Stimulated activated CD8-positive, alpha-beta memory T cell treated with anti-CD3 and anti-CD28 coated beads, Interleukin-12 subunit alpha, Interleukin-12 subunit beta, amount 100 ng/mL, for 4 hours (primary cell): ENCODE results near the gene POP5.

ENCODE experiments used
- DNase-seq: peaks from one replicate; pipeline ENCODE4 v3.0.0-alpha.2; 2020; ENCODE audit warnings: low read depth

The POP5 gene

DNA sequence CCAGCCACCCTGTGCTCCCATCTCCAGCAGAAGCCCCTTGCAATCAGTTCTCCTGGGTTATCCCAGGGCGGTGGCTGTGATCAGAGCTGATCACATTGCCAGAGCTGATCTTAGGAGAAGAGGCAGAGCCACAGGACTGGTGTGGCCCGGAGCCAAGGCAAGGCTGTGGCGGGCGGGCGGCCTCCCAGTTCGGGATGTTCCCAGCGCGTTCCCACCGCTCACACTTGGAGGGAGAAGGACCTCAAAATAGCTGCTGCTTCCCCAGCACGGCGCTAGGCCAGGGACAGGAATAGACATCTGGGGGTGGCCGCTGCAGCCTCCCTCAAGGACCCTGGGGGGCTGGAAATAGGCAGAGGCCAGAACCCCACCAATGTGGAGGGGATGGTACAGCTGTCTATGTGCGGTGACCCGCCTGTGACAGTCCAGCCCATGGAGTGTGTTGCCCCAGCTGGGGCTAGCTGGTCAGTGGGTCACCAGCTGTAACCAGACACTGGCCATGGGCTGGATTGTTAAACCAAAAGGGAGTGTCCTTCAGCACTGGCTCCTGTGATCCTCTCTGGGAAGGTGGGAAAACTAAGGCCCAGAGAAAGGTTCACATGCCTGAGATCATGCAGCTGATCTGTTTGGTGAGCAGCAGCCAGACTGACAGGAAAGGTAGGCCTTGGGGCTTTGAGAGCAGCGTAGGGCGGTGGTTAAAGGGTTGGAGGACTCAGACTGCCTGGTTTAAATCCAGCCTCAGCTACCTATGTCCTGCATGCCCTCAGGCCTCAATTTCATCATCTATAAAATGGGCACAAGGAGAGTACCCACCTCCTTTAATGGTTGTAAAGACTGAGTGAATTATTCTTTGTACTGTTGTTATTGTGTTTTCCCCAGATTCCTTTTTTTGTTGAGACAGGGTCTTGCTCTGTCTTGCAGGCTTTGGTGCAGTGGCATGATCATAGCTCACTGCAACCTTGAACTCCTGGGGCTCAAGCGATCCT is 8.0 kb upstream of the POP5 start:
- DNase-seq: no peak

DNA sequence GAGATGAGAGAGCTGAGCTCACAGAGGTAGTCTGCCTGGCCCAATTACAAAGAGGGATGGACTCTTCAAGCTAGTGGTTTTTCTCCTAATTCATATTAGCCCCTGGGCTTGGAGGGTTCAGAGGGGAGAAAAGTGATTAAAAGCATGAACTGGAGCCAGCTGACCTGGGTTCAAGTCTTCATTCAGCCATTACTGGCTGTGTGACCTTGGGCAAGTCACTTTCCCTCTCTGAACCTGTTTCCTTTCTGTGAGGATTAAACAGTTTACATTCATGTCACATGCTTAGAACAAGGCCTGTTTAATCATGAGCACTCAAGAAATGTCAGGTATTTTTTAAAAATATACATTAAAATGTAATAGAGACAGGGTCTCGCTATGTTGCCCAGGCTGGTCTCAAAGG is 7.2 kb upstream of the POP5 start:
- DNase-seq: no peak

DNA sequence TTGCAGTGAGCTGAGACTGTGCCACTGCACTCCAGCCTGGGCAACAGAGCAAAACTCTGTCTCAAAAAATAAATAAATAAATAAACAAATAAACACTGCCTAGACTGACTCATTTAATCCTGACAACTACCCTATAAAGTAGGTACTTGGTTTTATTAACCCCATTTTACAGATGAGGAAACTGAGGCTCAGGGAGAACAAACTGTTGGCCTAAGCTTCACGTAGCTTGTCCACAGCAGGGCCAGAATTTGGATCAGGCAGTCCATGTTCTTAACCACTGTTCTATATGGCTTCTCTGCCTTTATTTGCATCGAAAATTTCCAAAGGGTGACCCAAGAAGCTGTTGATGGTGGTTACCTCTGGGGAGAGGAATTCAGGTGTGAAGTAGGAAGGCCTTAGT is 5.7 kb upstream of the POP5 start:
- no peak for DNase-seq

GRCh38 chr12:120586206-120586605 is 5.0 kb upstream of the POP5 start:
- no peak for DNase-seq

DNA sequence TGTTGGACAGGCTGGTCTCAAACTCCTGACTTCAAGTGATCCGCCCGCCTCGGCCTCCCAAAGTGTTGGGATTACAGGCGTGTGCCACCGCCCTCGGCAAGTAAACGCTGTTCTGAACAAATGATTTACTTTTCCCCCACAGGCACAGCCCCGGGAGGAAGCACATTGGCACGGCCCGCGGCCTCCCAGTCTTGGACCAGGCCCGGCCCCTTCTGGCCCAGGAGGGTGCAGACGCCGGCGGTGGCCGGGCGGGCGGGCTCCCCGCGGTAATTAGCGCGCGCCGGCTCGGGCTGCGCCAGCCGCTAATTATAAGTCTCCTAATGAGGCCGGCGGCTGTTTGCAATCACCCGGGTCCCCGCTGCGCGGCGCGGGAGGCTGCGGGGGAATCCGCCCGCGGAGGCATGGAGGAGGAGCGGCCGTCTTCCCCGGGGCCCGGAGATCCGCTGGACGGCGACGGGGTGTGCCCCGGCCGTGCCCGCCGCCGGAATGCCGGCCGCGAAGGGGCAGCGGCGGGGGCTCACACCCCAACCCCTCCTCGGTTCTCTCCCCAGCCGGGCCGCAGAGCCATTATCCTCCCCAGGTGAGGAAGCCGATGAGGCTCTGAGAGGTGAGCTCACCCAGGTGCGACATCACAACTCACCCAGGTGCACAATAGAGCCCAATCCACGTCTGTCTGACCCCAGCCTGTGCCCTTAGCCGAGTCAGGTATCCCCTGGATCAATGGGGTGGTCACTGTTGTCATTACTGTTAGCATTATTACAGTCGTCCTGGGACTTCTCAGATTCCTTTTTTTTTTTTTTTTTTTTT is 3.3 kb upstream of the POP5 start:
- peak; percentile 20 for DNase-seq

DNA sequence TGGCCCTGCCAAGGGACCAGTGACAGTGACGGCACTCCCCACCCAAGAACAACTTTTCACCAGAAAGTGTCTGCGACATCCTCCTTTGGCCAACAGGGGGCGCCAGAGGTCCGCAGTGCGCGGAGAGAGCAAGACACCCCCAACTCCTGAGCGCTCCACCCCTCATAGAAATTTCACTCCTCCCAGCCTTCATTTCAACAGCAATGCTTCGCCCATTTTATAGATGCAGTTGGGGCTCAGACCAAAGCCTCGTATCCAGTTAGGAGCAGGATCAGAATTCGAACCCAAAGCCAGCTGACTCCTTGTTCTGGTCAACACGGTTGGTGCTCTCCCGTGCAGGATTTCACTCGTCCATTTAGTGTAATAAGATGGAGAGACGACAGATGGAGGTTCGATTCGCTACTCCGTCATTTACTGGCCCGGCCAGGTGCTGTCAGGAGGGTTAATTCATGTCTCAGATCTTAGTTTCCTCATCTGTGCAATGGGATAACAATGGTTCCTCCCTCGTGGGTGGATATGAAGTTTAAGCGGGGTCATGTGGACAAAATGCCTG is 2.4 kb upstream of the POP5 start:
- peak; percentile 55 for DNase-seq

DNA sequence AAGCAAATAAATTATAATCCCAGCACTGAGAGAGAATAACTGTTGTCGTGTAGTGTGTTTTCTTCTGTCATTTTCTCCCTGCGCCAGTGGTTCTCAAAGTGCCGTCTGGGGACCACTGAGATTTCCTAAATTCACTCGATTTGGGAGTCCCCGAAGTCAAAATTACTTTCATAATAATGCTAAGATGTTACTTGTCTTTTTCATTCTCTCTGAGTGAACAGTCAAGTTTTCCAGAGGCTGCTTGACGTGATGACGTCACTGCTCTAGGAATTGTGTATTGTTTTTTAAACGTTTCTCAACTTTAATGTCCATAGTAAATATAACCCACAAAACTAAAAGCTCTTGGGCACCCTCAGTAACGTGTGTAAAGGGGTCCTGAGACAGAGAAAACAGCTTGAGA is 796 bp upstream of the POP5 start:
- DNase-seq: no peak

DNA sequence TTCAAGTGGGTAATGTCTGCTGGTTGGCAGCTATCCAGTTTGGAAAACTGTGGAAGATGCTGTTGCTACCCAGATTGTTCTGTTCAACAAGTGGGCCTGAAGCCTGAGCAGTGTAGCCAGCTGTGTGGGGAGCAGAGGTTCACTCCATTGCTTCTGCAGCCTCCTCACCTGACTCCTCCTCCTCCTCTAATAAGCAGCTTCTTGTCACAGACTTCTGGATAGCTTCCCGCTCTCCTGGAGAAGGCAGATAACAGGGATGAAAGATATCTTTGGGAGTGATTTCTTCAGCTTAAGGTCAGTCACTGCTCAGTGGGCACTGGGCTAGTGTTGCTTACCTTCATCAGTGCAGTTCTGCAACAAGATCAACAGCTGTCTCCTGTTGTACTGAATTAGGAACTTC is 2.0 kb downstream of the POP5 start:
- DNase-seq: no peak

GRCh38 chr12:120574106-120574505 is 7.1 kb downstream of the POP5 start:
- DNase-seq: no peak

GRCh38 chr12:120573560-120573959 is 7.6 kb downstream of the POP5 start:
- no peak for DNase-seq

DNA sequence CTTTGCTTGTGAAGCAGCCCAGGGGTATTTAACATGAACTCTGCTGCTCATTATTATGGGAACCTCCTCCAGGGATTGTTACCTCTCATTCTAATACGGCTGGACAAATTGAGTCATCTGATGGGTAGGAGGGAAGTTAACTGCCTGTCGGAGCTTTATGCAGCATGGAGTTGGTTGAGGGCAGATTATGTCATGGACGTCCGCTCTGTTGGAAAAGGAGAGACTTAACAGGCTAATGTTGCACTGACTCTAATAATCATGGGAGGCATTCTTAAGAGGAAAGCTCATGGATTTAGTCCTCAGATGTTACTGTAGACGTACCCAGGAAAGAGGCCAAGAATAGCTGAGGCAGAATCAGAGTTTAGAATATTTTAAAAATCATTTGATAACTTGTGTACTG is 9.9 kb downstream of the POP5 start:
- DNase-seq: no peak

DNA sequence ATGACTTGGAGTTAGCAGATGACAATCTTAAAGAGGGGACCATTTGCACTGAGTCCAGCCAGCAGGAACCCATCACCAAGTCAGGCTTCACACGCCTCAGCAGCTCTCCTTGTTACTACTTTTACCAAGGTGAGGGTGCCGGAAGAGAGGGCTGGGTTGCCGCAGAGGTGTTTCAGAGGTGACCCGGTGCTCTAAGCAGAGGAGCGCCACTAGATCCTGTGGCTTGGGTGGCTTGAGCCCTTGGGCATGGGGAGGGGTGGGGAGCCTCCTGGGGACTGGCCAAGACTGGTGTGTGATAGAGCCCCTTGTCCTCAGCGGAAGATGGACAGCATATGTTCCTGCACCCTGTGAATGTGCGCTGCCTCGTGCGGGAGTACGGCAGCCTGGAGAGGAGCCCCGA is 17.7 kb downstream of the POP5 start:
- no peak for DNase-seq

DNA sequence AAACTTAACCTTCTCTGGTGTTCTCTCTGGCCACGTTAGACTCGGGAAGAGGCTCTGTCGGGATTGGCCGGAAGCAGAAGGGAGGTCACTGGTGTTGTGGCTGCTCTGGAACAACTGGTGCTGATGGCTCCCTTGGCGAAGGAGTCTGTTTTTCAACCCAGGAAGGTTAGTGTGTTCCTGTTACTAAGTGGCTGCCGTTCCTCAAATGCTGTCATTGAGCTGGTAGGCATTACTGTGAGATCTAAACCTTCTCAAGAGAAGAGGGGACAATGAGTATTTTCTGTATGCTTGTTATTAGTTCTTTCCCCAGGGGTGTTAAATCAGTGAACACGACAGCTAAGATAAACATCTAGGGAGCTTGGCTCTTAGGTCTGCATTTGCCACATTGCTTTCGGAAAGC is 18.3 kb downstream of the POP5 start:
- DNase-seq: no peak

GRCh38 chr12:120557589-120557988 is 23.6 kb downstream of the POP5 start:
- no peak for DNase-seq

- DNase-seq: no peak
Observed at GRCh38 chr12:120554678-120555077, 26.5 kb downstream of the POP5 start.

- DNase-seq: no peak
Observed at GRCh38 chr12:120546050-120546386, 35.2 kb downstream of the POP5 start.

DNA sequence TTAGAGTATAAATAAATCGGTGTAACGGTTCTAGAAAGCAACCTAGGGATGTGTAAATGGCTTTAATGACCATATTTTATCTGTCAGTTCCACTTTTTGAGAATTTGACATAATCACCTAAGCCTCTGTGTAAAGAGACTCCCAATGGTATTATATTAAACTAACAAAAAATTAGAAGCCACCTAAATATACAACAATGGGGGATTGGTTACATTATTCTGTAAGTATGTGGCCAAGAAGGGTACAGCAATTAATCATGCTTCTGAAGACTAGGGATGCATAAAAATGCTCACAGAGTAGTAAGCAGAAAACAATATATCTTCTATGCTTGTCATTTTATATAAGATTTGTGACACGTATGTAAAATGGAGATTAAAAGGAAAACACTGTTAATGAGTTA is 36.5 kb downstream of the POP5 start:
- DNase-seq: no peak

DNA sequence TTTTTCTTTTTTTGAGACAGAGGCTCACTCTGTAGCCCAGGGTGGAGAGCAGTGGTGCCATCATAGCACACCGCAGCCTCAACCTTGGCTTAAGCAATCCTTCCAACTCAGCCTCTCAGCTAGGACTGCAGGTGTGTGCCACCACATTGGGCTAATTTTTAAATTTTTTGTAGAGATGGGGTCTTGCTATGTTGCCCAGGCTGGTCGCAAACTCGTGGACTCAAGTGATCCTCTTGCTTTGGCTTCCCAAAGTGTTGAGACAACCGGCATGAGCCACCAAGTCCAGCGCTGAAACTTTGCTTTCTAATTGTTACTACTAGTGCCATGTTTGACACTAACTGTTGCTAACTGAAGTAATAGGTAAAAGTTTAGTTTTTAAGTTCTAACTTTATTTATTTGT is 39.0 kb downstream of the POP5 start:
- no peak for DNase-seq

DNA sequence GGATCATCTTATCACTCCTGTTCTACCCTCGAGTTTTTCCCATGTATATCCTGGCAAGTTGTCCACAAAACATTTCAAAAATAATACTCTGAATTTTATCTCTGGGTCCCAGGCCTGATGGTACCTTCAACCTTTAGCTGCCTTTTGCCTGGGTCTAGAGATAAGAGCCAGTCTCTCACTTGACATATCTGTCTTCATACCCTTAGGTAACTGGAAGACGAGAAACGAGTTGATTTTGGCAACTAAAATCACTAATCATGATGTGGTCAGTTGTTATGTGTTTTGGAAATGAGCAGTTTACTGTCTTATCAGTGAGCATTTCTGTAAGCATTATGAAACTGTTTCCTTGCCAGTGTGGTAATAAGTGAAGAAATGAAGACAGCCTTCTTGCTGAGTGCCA is 40.8 kb downstream of the POP5 start:
- no peak for DNase-seq

DNA sequence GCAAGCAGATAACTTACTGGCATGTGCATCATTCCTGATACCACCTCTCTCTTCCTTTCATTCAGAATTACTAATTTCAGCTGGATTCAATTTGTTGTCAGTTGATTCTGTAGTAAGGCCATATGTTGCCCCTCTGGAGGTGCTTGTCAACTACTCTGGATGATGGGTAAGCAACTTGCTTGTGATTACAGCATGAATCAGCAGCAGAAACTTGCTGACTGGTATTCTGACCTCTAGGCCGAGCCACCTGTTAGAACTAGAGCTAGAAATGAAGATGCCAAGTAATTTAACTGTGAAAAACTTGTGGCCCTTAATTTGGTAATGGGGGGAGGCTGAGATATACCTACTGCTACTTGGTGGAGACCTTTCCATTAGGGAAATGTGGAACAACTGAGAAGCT is 41.9 kb downstream of the POP5 start:
- no peak for DNase-seq

GRCh38 chr12:120538281-120539156 is 42.7 kb downstream of the POP5 start:
- DNase-seq: no peak

- DNase-seq: no peak
Observed at GRCh38 chr12:120537856-120538220, 43.4 kb downstream of the POP5 start.
